ENCODE data around the gene SCYL1.

DNA sequence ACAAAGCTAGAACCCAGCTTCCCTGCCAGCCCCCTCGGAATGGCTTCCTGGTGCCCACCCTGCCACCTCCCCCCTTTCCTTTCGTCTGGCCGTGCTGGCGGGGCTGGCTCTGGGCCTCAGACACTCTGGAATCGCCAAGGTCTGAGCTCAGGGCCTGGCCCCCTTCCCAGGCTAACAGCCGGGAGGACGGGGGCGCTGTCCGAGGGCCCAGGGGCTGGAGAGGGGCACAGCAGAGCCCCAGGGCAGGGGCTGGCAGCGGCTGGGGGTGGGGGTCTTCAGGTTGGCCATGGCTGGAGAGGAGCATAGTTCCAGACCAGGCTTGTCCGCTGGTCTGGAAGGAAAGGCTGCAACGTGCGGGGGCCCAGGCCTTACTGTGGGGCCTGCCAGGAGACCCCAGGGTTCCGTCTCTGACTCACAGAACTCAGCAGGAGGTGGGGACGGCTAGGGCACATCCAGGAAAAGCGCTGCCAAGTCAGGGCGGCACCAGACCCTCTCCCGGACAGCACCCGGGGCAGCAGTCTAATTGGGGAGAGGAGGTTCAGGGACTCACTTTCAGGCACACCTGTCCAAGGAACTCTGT lies 34.1 kb downstream of the SCYL1 start:
- TF ChIP-seq, protein P1, sequence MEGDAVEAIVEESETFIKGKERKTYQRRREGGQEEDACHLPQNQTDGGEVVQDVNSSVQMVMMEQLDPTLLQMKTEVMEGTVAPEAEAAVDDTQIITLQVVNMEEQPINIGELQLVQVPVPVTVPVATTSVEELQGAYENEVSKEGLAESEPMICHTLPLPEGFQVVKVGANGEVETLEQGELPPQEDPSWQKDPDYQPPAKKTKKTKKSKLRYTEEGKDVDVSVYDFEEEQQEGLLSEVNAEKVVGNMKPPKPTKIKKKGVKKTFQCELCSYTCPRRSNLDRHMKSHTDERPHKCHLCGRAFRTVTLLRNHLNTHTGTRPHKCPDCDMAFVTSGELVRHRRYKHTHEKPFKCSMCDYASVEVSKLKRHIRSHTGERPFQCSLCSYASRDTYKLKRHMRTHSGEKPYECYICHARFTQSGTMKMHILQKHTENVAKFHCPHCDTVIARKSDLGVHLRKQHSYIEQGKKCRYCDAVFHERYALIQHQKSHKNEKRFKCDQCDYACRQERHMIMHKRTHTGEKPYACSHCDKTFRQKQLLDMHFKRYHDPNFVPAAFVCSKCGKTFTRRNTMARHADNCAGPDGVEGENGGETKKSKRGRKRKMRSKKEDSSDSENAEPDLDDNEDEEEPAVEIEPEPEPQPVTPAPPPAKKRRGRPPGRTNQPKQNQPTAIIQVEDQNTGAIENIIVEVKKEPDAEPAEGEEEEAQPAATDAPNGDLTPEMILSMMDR (IDR thresholded peaks at IDR 0.05): no peak
- TF ChIP-seq POLR2A (IDR thresholded peaks at IDR 0.05): no peak
